SK-N-MC (cell line): Measurements from ENCODE around the gene ST6GALNAC3.

ENCODE experiments used
- DNase-seq: peaks from one replicate; pipeline ENCODE4 v3.0.0-alpha.2; 2011; ENCODE audit warnings: low read depth, low spot score
- H3K27ac ChIP-seq: fragments of 200-600 bp; sonication (generic); 2 replicates; pipeline ENCODE4 v1.5.1; 2016; ENCODE audit warnings: mixed run types
- H3K36me3 ChIP-seq: fragments of 200-600 bp; sonication (generic); 2 replicates; pipeline ENCODE4 v1.6.1; 2017; ENCODE audit warnings: antibody characterized with exemption, low read length, mixed read lengths; ENCODE audit not compliant: insufficient read depth
- H3K4me3 ChIP-seq: fragments of 200-600 bp; sonication (generic); 2 replicates; pipeline ENCODE4 v1.5.1; 2016
- H3K9ac ChIP-seq: fragments of 200-600 bp; sonication (generic); 2 replicates; pipeline ENCODE4 v1.8.0; 2017; ENCODE audit warnings: mixed run types, mixed read lengths; ENCODE audit not compliant: insufficient read length
- H3K9me3 ChIP-seq: fragments of 200-600 bp; sonication (generic); 2 replicates; pipeline ENCODE4 v1.6.1; 2017; ENCODE audit warnings: low read depth, mild to moderate bottlenecking, antibody characterized with exemption, low read length, moderate library complexity, mixed read lengths
- EZH2 ChIP-seq: fragments of 200-600 bp; sonication (generic); IDR thresholded peaks from one replicate; pipeline ENCODE4 v1.6.1; 2017; ENCODE audit warnings: antibody characterized with exemption
- FOXP2 ChIP-seq: optimal IDR thresholded peaks from 2 replicates; pipeline ENCODE3; 2011; ENCODE audit warnings: mild to moderate bottlenecking, moderate library complexity; ENCODE audit not compliant: insufficient read depth; ENCODE audit errors: extremely low read length, control extremely low read depth
- POLR2AphosphoS5 ChIP-seq: IDR thresholded peaks from 2 replicates; pipeline ENCODE4 v1.6.1; 2012; ENCODE audit warnings: mild to moderate bottlenecking, low read depth, low read length, borderline replicate concordance

Gene ST6GALNAC3

GRCh38 chr1:76601465-76601864, 526.9 kb downstream of the ST6GALNAC3 start:
- Histone ChIP-seq H3K36me3 (no peaks in the 10 kb centered on the region), H3K4me3 (peak overlapping the region; percentile 46; the same call in 1 of the 2 replicates), H3K27ac (peak overlapping the region; percentile 35; the same call in 1 of the 2 replicates), H3K9me3 (no peaks in the 10 kb centered on the region), H3K9ac (no peak overlapping the region)
- peak; percentile 16 for DNase-seq
- TF ChIP-seq EZH2 (no peak), FOXP2 (peak; percentile 63), POLR2AphosphoS5 (no peak)

- no peak for DNase-seq
- no peak overlapping the region for H3K27ac ChIP-seq
- no peak overlapping the region for H3K9ac ChIP-seq
- no peak for TF ChIP-seq POLR2AphosphoS5
- TF ChIP-seq FOXP2, result no peak
- no peak for TF ChIP-seq EZH2
- H3K36me3 ChIP-seq, result no peaks in the 10 kb centered on the region
- no peaks in the 10 kb centered on the region for H3K9me3 ChIP-seq
- no peak overlapping the region for H3K4me3 ChIP-seq
These were observed 533.2 kb downstream of the ST6GALNAC3 start for GRCh38 chr1:76607717-76608116.

- TF ChIP-seq EZH2 (no peak), POLR2AphosphoS5 (no peak), FOXP2 (no peak)
- Histone ChIP-seq H3K27ac (no peak overlapping the region), H3K9ac (no peak overlapping the region), H3K4me3 (no peak overlapping the region), H3K36me3 (no peaks in the 10 kb centered on the region), H3K9me3 (no peaks in the 10 kb centered on the region)
- no peak for DNase-seq
These were observed 537.4 kb downstream of the ST6GALNAC3 start for GRCh38 chr1:76611770-76612445.

- H3K9ac ChIP-seq, result no peak overlapping the region
- DNase-seq, result no peak
- no peaks in the 10 kb centered on the region for H3K36me3 ChIP-seq
- no peak overlapping the region for H3K27ac ChIP-seq
- TF ChIP-seq EZH2, result no peak
- TF ChIP-seq POLR2AphosphoS5, result no peak
- TF ChIP-seq FOXP2, result no peak
- H3K4me3 ChIP-seq, result no peak overlapping the region
- no peaks in the 10 kb centered on the region for H3K9me3 ChIP-seq
These were observed 539.3 kb downstream of the ST6GALNAC3 start for GRCh38 chr1:76613886-76614285.

GRCh38 chr1:76615253-76616035, 540.9 kb downstream of the ST6GALNAC3 start:
- TF ChIP-seq POLR2AphosphoS5 (no peak), FOXP2 (no peak), EZH2 (no peak)
- Histone ChIP-seq H3K4me3 (no peak overlapping the region), H3K9ac (no peak overlapping the region), H3K36me3 (no peaks in the 10 kb centered on the region), H3K9me3 (no peaks in the 10 kb centered on the region), H3K27ac (no peak overlapping the region)
- no peak for DNase-seq

- Histone ChIP-seq H3K27ac (no peak overlapping the region), H3K4me3 (no peak overlapping the region), H3K36me3 (no peaks in the 10 kb centered on the region), H3K9ac (no peak overlapping the region), H3K9me3 (no peaks in the 10 kb centered on the region)
- no peak for DNase-seq
- TF ChIP-seq POLR2AphosphoS5 (no peak), EZH2 (no peak), FOXP2 (no peak)
These were observed 545.8 kb downstream of the ST6GALNAC3 start for GRCh38 chr1:76620371-76620770.

- DNase-seq, result no peak
- H3K9me3 ChIP-seq, result no peaks in the 10 kb centered on the region
- no peaks in the 10 kb centered on the region for H3K36me3 ChIP-seq
- no peak overlapping the region for H3K9ac ChIP-seq
- TF ChIP-seq FOXP2 (no peak), POLR2AphosphoS5 (no peak), EZH2 (no peak)
- no peak overlapping the region for H3K4me3 ChIP-seq
- H3K27ac ChIP-seq, result no peak overlapping the region
These were observed 548.4 kb downstream of the ST6GALNAC3 start for GRCh38 chr1:76622774-76623528.
